HCT116 (cell line): ENCODE results near the gene TAX1BP1. TPM values are rescaled to one million over a fixed set of nuclear protein-coding genes. Genes with fewer than 3 reads are reported as not detected.

Experiments used
- ATAC-seq: fragments of 200-7000 bp; cut with Tn5 transposase; 2 replicates; pipeline ENCODE4 v1.9.1; 2020; ENCODE audit warnings: mild to moderate bottlenecking, moderate library complexity
- BruUV-seq: library from RNA; stranded (reverse); fragments of 400-500 nt; replicated peaks from 2 replicates; lab custom pipeline; 2021; lab: Mats Ljungman, UMichigan
- CTCF ChIA-PET: fragments of 300-600 bp; sonication (Branson Sonifier 250); formaldehyde crosslinking; loops from one replicate; lab custom pipeline; 2021; ENCODE audit warnings: antibody characterized with exemption; lab: Charles Lee
- POLR2A ChIA-PET: fragments of 300-600, 350-600 bp; sonication (Branson Sonifier 250); formaldehyde crosslinking; loops from one replicate; lab custom pipeline; 2021; ENCODE audit warnings: antibody characterized with exemption; lab: Charles Lee
- RAD21 ChIA-PET, 2 experiments: fragments of 300-600 bp; sonication (Branson Sonifier 250); formaldehyde crosslinking; loops; one replicate each; lab custom pipeline; 2023; ENCODE audit warnings: low total read pairs in 2 of 2; ENCODE audit not compliant: uncharacterized antibody in 2 of 2, unreplicated experiment in 2 of 2, low non-redundant PET in 1 of 2; lab: Charles Lee
- DNase-seq: peaks from one replicate; pipeline ENCODE4 v3.0.0-alpha.2; 2010; ENCODE audit warnings: low read depth, low spot score
- H2AFZ ChIP-seq: fragments of 200-600 bp; shearing (Covaris generic), sonication (generic); 2 replicates; pipeline ENCODE4 v1.6.1; 2017; ENCODE audit warnings: low read depth, mixed run types, mixed read lengths, antibody characterized with exemption, low read length; ENCODE audit not compliant: poor library complexity, severe bottlenecking
- H3K27ac ChIP-seq: 2 replicates; pipeline ENCODE4 v1.5.1; 2012; ENCODE audit warnings: low read depth, low read length
- H3K27me3 ChIP-seq: fragments of 200-600 bp; sonication (generic); 2 replicates; pipeline ENCODE4 v1.6.1; 2016; ENCODE audit warnings: mixed run types, low read length, mixed read lengths; ENCODE audit not compliant: insufficient read depth
- H3K36me3 ChIP-seq, 2 experiments: fragments of 200-500 bp in 1 of 2; fragments of 200-600 bp in 1 of 2; sonication (Bioruptor generic) in 1 of 2; sonication (generic) in 1 of 2; 2 replicates each; pipeline versions ENCODE4 v1.5.1 to v1.6.1; 2014 to 2016; ENCODE audit warnings: low read length in 2 of 2, inconsistent platforms in 1 of 2, mixed read lengths in 1 of 2, mixed run types in 1 of 2; ENCODE audit not compliant: insufficient read depth in 2 of 2, control insufficient read depth in 1 of 2
- H3K4me1 ChIP-seq, 2 experiments: fragments of 200-600 bp in 1 of 2; sonication (generic) in 1 of 2; 2 replicates each; pipeline versions ENCODE4 v1.5.1 to v1.6.1; 2012 to 2017; ENCODE audit warnings: low read length in 2 of 2, inconsistent platforms in 1 of 2, mild to moderate bottlenecking in 1 of 2, mixed read lengths in 1 of 2, mixed run types in 1 of 2, moderate library complexity in 1 of 2; ENCODE audit not compliant: insufficient read depth in 2 of 2, control insufficient read depth in 1 of 2
- H3K4me2 ChIP-seq: fragments of 200-600 bp; sonication (generic); 2 replicates; pipeline ENCODE4 v1.6.1; 2017; ENCODE audit warnings: mixed run types, low read length, mixed read lengths
- H3K4me3 ChIP-seq, 2 experiments: fragments of 200-600 bp in 1 of 2; sonication (generic) in 1 of 2; replicated peaks in 1 of 2; 2 replicates each; pipeline ENCODE4 v1.5.1; 2011 to 2016; ENCODE audit warnings: low read length in 2 of 2, control low read depth in 1 of 2, low read depth in 1 of 2, mild to moderate bottlenecking in 1 of 2, mixed read lengths in 1 of 2, mixed run types in 1 of 2
- H3K79me2 ChIP-seq: fragments of 200-600 bp; sonication (generic); 2 replicates; pipeline ENCODE4 v1.6.1; 2017; ENCODE audit warnings: mild to moderate bottlenecking, mixed run types, low read length, moderate library complexity, mixed read lengths; ENCODE audit not compliant: insufficient read depth
- H3K9ac ChIP-seq: fragments of 200-600 bp; sonication (generic); 2 replicates; pipeline ENCODE4 v1.6.1; 2016; ENCODE audit warnings: low read length, mixed read lengths
- H3K9me2 ChIP-seq: fragments of 200-600 bp; sonication (generic), shearing (Covaris generic); 2 replicates; pipeline ENCODE4 v1.6.1; 2017; ENCODE audit warnings: mixed run types, mild to moderate bottlenecking, moderate library complexity; ENCODE audit not compliant: insufficient read depth
- H3K9me3 ChIP-seq, 2 experiments: fragments of 200-500 bp in 1 of 2; fragments of 200-600 bp in 1 of 2; sonication (Bioruptor generic) in 1 of 2; sonication (generic) in 1 of 2; 2 replicates each; pipeline ENCODE4 v1.6.1; 2014 to 2017; ENCODE audit warnings: low read length in 2 of 2, mixed read lengths in 2 of 2, inconsistent platforms in 1 of 2, low read depth in 1 of 2, mild to moderate bottlenecking in 1 of 2, mixed run types in 1 of 2, moderate library complexity in 1 of 2; ENCODE audit not compliant: control insufficient read depth in 1 of 2, insufficient read depth in 1 of 2
- H4K20me1 ChIP-seq: fragments of 200-600 bp; sonication (generic), shearing (Covaris generic); 2 replicates; pipeline ENCODE4 v1.6.1; 2017; ENCODE audit warnings: mixed run types, mild to moderate bottlenecking, moderate library complexity; ENCODE audit not compliant: insufficient read depth
- ATF3 ChIP-seq: IDR thresholded peaks from 2 replicates; pipeline ENCODE4 v1.6.1; 2012
- EZH2phosphoT487 ChIP-seq: fragments of 200-600 bp; IDR thresholded peaks from 2 replicates; pipeline ENCODE4 v1.6.1; 2018; ENCODE audit warnings: antibody characterized with exemption, borderline replicate concordance
- POLR2AphosphoS5 ChIP-seq: IDR thresholded peaks from 2 replicates; pipeline ENCODE4 v1.6.1; 2011; ENCODE audit warnings: mild to moderate bottlenecking, low read depth, low read length, moderate library complexity
- SRF ChIP-seq: IDR thresholded peaks from 2 replicates; pipeline ENCODE4 v1.6.1; 2012; ENCODE audit warnings: low read depth
- intact Hi-C: fragments of 100-400 bp; cut with micrococcal nuclease; formaldehyde crosslinking; loops from 2 replicates; pipeline ENCODE4 v1.10.0; 2022
- total RNA-seq: library from RNA; stranded (reverse); gene quantifications from one replicate; pipeline ENCODE4 v1.2.1, GENCODE V29; 2021; ENCODE audit not compliant: unreplicated experiment

TAX1BP1 gene
- total RNA-seq, 1 experiment from 2014 or later: 68.1 TPM

- no peaks in the 10 kb centered on the region for H3K9me3 ChIP-seq
- ChIA-PET CTCF (no interaction called here), POLR2A (no interaction called here)
- no peak overlapping the region for H3K4me3 ChIP-seq
- H3K79me2 ChIP-seq: no peaks in the 10 kb centered on the region
- ATAC-seq: no peak
- H3K4me1 ChIP-seq: no peaks in the 10 kb centered on the region
- no peak for DNase-seq
- H4K20me1 ChIP-seq: no peaks in the 10 kb centered on the region
- H3K27ac ChIP-seq: no peak overlapping the region
- no peak overlapping the region for H3K9ac ChIP-seq
- no TSS peak for BruUV-seq
- TF ChIP-seq EZH2phosphoT487 (no peak), POLR2AphosphoS5 (no peak), ATF3 (no peak)
- TF ChIP-seq, all 23 proteins: peak for 0
- intact Hi-C loops: no loop called here
- H2AFZ ChIP-seq: no peak overlapping the region
- no peak overlapping the region for H3K4me2 ChIP-seq
- H3K36me3 ChIP-seq: no peaks in the 10 kb centered on the region
- RAD21 ChIA-PET: no interaction called here
- H3K9me2 ChIP-seq: no peaks in the 10 kb centered on the region
- H3K27me3 ChIP-seq: no peaks in the 10 kb centered on the region
Measured at GRCh38 chr7:27842851-27843250, 102.9 kb downstream of the TAX1BP1 start.

- RAD21 ChIA-PET: no interaction called here
- no peaks in the 10 kb centered on the region for H3K4me1 ChIP-seq
- TF ChIP-seq POLR2AphosphoS5 (no peak), SRF (no peak)
- TF ChIP-seq, all 23 proteins: peak for 0
- no peaks in the 10 kb centered on the region for H3K9me2 ChIP-seq
- intact Hi-C loops: no loop called here
- H2AFZ ChIP-seq: no peak overlapping the region
- H4K20me1 ChIP-seq: no peaks in the 10 kb centered on the region
- ChIA-PET CTCF (no interaction called here), POLR2A (no interaction called here)
- H3K36me3 ChIP-seq: no peaks in the 10 kb centered on the region
- no peaks in the 10 kb centered on the region for H3K27me3 ChIP-seq
- no peak overlapping the region for H3K27ac ChIP-seq
- H3K4me3 ChIP-seq: no peak overlapping the region
- H3K9ac ChIP-seq: no peak overlapping the region
- H3K4me2 ChIP-seq: no peak overlapping the region
- BruUV-seq: no TSS peak
- no peaks in the 10 kb centered on the region for H3K9me3 ChIP-seq
- DNase-seq (no peak), ATAC-seq (no peak)
- H3K79me2 ChIP-seq: no peaks in the 10 kb centered on the region
Measured at GRCh38 chr7:27843584-27844305, 103.8 kb downstream of the TAX1BP1 start.
